Superior temporal gyrus (tissue), 1 donor: Measurements from ENCODE around the gene EPHB2.
"Not testable (repeated sequence)": the region's sequence is repeated elsewhere in the genome, so short reads cannot be mapped to it uniquely, and the experiment has no call there.

ENCODE experiments used
- DNase-seq: peaks from one replicate; pipeline ENCODE4 v3.0.0-alpha.2; 2016; ENCODE audit errors: extremely low spot score

Gene EPHB2

DNA sequence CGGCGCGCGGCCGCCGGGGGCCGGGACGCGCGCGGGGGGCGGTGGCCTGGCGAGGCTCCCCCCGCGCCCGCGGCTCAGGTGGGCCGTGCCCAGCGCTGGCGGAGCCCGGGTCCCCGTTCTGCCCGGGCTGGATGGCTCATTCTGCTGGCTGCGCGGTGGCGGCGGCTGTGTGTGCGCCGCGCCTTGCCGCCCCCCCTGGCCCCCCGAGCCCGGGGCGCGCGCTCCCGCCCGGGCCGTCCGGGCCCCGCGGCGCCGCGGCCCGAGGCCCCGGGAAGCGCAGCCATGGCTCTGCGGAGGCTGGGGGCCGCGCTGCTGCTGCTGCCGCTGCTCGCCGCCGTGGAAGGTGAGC, at the start of gene EPHB2:
Gene EPHB2, plus strand, starts transcription at position 139 of the 349 bp plus-strand sequence. Its CDS starts 144 bp downstream, at position 283.
- DNase-seq, result no peak

DNA sequence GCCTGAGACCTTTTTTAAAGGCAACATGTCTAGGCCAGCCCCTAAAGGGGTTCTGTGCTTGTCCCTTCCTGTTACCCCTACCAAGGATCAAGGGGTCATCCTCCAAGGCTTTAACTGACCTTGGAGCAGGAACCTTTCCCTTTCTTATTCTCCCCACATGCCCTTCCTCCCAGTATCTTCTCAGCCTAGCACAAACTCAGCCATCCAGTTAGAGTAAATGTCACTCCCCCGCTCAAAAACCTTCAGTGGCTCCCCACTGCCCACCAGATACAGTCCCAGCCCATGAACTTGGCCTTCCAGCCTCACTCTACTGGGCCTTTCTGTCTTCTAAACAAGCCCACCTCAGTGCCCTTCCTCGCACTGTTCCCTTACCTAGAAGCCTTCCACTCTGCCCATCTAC, 48.8 kb upstream of the EPHB2 start:
- no peak for DNase-seq

DNA sequence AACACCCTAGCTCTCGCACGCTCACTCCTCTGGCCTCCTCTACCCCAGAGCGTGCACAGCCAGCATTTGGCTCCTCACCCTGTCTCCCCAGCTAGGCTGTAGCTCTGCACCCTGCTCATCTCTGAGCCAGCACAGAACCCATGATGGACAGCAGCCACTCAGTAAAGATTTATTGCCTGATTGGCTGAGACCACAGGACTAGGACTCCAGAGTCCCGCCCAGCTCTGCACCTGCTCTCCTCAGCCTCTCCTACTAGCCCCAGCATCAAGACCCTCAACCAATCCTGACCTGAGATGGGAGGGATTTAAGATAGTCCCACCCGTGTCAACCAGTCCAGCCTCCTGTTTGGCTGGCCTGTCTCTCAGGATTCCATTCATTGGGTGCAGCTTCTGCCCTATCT, 48.3 kb upstream of the EPHB2 start:
- no peak for DNase-seq

DNA sequence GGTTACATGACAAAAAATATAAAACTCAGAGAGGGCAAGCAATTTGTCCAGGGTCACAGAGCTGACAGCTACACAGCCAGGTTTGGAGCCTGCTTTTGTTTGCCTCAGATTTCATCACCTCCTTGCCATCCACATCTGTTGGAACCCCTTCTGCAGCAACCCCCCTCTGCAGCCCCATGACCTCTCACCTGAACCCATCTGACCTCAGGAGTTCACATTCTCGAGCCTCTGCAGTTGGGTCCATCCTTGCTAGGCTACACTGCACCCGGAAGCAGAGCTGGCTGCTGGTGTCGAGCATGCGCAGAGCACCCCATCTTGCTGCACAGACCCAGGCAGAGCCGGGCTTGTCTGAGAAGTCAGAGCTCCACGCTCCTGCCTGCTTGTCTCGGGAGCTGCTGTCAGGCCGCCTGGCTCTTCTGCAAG, 47.6 kb upstream of the EPHB2 start:
- DNase-seq, result no peak

DNA sequence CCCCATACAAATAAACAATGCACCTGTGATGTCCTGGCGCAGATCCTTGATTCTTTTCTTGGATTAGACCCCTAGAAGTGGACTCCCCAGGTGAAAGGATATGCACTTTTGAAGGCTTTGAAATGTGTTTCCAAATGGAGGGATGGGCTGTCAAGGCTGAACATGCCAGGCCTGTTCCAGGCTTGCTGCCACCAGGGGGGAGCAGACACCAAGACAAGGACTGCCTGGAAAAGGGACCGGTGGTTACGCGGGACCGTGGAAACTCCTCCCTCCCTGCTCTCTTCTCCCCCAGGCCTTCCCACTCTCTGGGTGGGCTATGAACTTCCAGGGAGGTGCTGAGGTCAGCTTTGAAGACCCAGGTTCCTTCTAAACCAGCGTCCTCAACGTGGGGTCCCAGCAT, 44.9 kb upstream of the EPHB2 start:
- DNase-seq, result no peak

DNA sequence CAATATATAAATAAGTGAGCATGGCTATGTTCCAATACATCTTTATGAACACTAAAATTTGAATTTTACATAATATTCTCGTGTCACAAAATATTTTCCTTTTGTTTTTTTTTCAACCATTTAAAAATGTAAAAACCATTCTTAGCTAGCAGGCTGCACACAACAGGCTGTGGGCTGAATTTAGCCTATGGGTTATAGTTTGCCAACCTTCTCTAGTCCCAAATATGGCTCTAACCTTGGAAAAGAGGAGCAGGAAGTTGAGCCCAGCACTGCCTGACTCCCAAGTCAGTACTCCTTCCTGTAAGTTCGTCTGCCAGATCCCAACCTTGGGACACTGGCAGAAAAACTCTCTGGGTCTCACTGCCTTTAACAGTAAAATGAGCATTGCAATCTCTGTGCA, 44.2 kb upstream of the EPHB2 start:
- no peak for DNase-seq

DNA sequence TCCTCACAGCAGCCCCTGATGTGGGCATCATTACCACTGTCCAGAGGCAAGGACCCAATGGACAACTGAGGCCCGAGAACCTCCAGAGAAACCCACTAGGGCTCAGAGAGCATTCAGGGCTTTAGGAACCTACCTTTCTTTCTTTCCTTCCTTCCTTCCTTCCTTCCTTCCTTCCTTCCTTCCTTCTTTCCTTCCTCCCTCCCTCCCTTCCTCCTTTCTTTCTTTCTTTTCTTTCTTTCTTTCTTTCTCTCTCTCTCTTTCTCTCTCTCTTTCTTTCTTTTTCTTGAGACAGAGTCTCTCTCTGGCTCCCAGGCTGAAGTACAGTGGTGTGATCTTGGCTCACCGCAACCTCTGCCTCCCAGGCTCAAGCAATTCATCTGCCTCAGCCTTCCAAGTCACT, 41.8 kb upstream of the EPHB2 start:
- not testable (repeated sequence) for DNase-seq

DNA sequence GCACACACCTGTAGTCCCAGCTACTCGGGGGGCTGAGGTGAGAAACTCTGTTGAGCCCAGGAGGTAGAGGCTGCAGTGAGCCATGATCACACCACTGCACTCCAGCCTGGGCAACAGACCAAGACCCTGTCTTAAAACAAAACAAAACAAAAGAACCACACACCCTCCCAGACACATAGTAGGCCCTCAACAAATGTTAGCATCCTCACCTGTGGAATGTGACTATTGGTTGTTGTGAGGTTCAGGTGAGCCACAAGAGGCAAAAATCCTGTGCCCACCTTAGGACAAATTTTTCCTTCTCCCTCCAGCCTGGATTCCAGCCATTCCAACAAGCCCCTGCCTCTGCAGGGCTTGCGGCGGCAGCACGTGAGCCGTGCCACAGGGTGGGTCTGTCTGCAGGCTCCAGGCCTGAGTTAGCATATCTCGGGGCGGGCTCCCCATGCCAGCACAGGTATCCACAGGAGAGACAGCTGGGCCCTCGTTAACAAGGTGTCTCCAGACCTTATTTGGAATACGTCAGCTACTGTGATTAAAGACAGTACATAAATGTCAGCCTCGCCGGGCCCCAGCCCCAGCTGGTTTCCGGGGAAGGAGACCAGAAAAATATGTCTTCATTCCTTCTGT, 40.2 kb upstream of the EPHB2 start:
- no peak for DNase-seq

DNA sequence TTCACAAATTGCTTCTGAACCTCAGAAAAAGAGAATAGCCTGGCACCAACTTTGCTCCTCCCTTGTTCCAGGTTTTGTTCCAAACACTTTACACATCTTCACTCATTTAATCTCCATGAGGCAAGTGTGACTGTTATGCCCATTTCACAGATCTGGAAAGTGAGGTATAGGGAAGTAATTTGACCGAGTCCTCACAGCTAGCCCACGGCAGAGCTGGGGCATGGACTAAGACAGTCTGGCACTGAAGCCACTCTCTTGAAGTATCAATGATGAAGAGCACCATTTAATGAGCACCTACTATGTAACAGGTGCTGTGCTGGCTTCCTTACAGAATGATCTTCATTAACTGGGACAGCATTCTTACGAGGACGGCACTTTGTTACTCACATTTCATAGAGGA, 38.6 kb upstream of the EPHB2 start:
- no peak for DNase-seq

DNA sequence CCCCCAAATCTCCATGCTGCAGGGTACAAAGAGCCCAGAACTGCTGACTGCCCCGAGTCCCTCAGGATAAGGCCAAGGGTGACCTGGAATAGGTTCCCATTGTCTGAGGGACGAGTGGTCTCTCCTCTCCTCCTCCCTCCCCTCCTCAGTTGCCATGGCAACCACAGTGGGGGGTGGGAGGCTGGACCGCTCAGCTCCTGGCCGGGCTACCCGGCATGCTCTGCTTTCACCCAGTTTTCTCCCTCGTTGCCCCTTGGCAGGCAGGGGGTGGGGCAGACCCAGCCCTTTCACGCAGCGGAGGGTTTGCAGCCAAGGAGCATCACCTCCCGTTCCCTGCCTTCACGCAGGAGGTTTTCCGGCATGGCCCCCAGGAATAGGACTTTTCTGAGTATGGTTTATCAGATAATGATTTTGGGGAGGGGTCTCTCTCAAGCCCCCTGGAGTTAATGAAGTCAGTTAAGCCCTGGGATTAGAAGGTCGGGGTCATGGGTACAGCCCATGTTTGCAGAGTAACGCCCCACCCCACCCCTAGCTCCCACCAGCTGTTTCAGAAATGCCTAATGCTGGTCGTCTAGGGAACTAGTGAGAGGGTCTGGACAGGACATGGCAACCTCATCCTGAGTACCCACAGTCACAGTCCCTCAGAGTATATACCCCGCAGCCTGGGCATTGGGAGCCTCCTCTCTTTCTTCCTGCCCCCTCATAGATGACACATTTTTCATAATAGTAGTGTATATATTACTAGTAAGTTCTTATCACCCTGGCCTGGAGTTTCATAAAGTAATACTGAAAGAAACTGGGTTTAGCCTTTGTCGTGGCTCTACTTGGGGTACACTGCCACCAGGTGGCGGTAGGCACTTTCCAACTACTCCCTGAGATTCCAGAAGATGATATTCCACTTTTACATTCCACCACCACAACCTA, 36.9 kb upstream of the EPHB2 start:
- DNase-seq, result peak; percentile 84

DNA sequence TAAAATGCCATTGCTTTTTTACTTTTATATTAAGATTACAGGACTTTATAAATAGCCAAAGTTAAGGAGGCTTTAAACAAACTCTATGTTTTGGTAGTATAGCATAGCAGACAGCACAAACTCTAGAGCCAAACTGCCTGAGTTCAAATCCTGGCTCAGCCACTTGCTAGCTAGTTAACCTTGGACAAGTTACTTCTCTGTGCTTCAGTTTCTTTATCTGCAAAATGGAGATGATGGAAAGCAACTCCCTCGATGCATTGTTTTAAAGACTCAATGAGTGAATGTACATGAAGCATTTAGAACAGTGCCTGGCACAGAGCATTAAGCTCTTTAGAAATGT, 36.3 kb upstream of the EPHB2 start:
- no peak for DNase-seq

DNA sequence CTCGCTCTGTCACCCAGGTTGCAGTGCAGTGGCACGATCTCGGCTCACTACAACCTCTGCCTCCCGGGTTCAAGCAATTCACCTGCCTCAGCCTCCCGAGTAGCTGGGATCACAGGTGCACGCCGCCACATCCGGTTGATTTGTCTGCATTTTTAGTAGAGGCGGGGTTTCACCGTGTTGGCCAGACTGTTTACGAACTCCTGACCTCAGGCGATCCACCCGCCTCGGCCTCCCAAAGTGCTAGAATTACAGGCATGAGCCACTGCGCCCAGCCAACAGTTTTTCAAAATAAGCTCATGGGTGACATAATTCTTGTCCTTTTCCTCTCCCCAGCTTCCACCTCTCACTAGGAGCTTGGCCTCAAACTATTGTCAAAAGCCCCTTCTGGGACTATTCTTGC, 34.5 kb upstream of the EPHB2 start:
- not testable (repeated sequence) for DNase-seq

DNA sequence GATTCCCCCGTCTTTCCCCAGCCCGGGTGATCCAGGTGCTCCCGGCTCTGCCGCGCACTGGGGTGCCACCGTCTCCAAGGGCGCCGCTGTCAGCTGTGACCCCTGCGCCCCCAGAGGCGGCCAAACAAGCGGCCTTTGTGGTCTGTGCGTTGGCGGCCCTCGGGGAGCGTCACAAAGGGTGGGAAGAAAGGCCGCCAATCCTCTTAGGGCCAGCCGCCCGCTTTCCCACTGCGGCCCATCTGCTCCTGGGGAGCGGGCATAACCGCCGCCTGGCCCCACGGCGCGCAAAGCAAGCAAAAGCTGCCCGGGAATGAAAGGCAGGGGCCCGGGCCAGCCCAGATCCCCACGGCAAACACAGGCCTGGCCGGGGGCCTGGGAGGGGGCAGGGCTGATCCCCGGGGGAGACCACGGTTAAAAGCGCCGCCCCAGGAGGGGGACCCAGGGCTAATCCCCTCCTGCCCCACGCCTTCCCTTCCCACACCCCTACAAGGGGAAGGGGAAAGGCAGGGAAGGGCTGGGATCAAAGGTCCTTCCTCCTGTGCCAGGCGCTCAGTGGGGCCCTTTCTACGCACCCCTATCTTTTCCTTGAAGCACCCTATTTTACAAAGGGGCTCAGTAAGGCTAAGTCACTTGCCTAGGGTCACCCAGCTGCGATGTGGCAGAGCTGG, 33.6 kb upstream of the EPHB2 start:
- DNase-seq, result no peak

DNA sequence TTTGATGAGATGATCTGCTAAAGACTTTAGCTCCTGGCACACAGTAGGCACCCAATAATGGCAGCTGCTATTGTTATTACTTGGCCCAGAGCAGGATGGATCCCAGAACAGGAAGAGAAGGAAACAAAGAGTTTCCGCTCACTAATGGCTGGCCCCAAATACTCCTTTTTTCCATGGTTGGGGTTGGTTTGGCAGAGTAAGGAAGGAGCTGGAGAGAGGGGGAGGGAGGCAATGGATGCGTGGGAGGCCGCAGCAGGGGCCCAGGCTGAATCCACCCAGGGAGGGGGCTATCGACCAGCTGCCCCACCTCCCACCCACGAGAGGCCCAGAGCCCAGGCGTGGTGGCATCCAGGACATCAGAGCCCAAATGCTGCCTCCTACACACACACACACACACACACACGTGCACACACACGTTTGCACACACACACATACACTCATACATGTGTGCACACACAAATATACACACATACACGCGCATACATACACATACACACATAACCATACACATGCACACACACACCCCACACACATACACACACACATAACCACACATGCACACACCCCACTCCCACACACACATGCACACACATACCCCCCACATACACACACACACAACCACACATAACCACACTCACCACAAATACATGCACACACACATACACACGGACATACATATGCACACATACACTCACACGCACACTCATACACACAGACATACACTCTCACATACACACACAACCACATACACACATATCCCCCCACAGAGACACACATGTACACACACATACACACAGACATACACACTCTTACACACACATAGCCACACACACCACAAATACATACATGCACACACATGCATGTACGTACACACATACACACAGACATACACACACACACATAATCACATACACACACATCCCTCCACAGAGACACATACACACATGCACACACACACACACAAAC, 32.4 kb upstream of the EPHB2 start:
- no peak for DNase-seq

DNA sequence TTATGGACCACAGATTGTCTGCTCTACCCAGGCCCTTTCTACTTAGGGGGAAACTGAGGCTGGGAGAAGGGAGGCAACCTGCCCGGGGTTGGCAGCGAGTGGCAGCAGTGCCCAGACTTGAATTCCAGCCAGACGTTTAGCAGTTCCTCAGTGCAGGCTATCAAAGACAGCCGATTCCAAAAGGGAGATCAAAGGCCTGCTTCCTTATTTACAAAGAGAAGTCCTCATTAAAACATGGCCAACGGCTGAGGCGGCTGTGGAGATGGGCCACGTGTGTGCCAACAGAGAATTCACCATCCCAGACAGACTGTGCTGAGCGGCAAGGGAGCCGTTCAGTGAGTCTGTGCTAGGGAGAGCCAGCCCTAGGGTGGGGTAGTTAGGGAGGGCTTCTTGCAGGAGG, 29.9 kb upstream of the EPHB2 start:
- no peak for DNase-seq

DNA sequence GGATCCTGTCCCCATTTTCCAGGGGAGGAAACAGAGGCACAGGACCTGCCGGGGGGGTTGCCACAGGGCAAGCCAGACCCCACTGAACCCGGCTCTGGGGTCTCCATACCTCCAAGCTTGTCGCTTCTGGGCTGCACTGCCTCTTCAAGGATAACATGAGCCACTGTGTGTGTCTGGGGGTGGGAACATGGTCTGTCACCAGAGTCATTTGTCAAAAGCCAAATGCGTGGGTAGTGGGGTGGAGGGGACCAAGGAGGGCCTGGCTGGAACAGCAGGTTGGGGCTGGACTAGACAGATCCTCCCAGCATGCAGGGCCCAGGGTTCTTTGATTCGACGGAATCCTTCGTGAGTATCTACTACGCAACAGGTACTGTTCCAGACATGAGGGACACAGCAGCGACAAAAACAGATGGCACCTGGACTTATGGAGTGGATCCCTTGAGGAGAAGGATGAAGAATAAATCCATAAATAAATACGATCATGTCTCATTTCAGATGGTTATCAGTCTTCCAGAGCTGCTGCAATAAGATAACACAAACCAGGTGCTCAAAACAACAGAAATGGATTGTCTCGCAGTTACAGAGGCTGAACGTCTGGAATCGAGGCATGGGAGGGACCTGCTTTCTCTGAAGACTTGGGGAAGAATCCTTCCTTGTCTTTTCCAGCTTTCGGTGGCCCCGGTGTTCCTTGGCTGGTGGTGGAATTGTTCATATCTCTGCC, 28.9 kb upstream of the EPHB2 start:
- DNase-seq, result no peak

DNA sequence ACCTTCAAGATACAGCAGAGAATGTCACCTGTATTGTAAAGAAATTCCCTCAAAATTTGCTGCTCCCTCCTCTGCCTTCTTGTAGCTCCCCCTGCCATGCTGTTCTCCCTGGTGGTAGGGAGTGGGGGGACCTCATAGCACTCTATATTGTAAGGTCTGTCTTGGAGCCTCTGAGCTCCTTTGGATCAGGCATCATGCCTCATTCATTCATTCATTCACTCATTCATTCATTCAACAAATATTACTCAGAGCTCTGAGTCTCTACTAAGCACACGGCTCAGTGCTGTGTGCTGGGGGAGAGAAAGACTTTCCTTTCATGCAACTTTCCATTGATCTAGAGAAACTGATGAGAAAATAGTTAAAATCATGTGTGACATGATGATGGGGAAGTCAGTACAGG, 27.1 kb upstream of the EPHB2 start:
- DNase-seq, result no peak

DNA sequence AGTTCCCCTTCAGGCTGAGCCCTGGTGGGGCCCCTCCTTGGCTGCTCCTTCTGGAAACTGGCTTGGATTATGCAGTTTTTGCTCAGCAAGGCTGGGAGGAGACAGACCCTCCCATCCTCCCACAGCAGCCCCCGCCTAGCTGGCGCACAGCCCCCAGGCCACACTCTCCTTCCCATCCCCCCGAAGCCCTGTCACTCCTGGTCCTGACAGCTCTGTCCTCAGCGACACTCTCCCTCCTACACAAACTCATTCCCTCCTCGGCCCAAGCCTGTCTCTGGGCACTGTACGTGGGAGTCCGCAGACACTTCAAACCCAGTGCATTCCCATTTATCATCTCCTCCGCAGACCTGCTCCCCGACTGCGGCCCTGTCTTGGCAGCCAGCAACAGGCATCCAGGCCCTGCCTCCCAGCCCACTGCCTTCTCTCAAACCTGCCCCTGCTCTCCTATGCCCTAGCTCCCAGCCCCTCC, 25.0 kb upstream of the EPHB2 start:
- DNase-seq, result no peak

DNA sequence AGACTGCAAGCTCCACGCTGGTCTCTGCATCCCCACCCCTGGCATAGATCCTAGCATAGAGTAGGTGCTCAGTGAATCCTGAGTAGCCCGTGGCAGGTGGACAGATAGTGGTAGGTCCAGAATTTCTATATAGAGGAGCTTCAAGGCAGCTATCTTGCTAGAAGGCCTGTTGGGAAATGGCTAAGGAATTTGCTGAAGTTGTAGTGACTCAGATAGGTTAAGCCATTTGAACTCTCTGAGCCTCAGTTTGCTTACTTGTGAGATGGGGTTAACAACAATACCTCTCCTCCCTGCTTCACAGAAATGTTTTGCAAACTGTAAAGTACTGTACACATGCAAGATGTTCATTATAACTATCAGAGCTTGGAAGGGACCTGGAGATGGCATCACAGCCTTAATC, 23.4 kb upstream of the EPHB2 start:
- DNase-seq, result no peak

DNA sequence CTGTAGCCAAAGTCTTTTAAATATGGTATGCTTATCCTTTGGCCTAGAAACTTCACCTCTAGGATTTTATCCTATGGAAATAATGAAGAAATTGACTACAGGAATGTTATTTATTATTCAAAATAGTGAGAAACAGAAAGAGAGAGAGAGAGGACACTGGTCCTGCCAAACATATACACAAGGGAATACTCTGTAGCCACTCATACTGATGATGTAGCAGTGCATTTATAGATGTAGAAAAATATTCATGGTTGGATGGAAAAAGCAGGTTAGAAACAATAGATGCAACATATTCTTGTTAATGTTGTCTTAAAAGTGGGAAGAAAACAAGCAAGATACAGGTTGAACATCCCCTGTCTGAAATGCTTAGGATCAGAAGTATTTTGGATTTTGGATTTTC, 22.2 kb upstream of the EPHB2 start:
- DNase-seq, result no peak

DNA sequence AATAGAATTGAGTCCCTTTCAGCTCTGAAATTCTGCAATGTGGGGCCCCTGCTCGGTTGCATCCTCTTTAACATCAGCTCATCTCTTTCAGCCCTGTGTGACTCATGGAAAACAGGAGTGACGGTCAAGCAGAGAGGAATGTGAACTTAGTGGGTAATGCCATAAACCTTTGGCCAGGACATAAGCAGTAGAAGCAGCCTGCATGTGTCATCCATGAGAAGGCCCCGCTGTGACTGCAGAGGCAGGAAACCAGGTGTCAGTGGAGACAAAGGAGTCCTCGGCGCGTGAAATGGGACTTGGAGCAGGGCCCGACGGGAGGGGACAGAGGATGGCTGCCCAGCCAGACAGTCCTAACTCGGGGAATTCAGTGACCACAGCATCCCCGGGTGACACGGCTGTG, 21.1 kb upstream of the EPHB2 start:
- DNase-seq, result no peak
